Body of pancreas (tissue), 4 donors: ENCODE data around the gene UMODL1.

Experiments
- POLR2A ChIP-seq, 3 donors: fragments of 450-650 bp; IDR thresholded peaks; one replicate each; pipeline ENCODE4 v1.6.1; 2016; ENCODE audit warnings: antibody characterized with exemption in 3 of 3, mild to moderate bottlenecking in 2 of 3
- TF ChIP-seq, protein P1 (sequence below), 7 experiments: fragments of 450-650 bp in 4 of 7; fragments of 200-600 bp in 3 of 7; sonication (generic) in 3 of 7; IDR thresholded peaks; one replicate each; pipeline ENCODE4 v1.5.1; 2016 to 2019; ENCODE audit warnings: antibody characterized with exemption in 7 of 7

DNA sequence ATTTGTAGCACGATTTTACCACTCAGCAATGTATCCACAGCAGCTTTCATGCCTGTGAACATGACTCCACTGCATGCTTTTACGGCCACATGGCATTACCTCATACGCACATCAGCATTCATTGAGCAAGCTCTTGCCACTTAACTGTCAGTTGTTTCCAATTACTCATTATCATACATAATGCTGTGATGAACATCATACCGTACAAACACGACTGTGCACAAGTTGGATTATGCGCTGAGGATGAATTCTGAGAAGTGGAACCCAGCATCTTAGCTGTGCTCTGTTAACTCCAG lies 9.6 kb downstream of the UMODL1 start:
- TF ChIP-seq, protein P1, sequence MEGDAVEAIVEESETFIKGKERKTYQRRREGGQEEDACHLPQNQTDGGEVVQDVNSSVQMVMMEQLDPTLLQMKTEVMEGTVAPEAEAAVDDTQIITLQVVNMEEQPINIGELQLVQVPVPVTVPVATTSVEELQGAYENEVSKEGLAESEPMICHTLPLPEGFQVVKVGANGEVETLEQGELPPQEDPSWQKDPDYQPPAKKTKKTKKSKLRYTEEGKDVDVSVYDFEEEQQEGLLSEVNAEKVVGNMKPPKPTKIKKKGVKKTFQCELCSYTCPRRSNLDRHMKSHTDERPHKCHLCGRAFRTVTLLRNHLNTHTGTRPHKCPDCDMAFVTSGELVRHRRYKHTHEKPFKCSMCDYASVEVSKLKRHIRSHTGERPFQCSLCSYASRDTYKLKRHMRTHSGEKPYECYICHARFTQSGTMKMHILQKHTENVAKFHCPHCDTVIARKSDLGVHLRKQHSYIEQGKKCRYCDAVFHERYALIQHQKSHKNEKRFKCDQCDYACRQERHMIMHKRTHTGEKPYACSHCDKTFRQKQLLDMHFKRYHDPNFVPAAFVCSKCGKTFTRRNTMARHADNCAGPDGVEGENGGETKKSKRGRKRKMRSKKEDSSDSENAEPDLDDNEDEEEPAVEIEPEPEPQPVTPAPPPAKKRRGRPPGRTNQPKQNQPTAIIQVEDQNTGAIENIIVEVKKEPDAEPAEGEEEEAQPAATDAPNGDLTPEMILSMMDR (IDR thresholded peaks at IDR 0.05) = no peak
- TF ChIP-seq POLR2A (IDR thresholded peaks at IDR 0.05) = no peak
